ENCODE results near the gene FBXO9. TPM values are rescaled to one million over a fixed set of nuclear protein-coding genes. Genes with fewer than 3 reads are reported as not detected.

The FBXO9 gene
- total and polyA plus RNA-seq, 10 of the 15 experiments (the other 5 are each of a cell fraction or from before 2014, with no cell fraction given): 9.9 to 68.9 (median 31.3) TPM

- in situ Hi-C loops (cut with MboI): no loop called here
- intact Hi-C loops (cut with micrococcal nuclease; ENCODE audit: unreplicated experiment): no loop called here
- no peaks in the 10 kb centered on the region for H3K79me2 ChIP-seq (ENCODE audit: control insufficient read depth, insufficient read depth, low read length)
- no peak overlapping the region for H3K27ac ChIP-seq (ENCODE audit: control insufficient read depth, insufficient read depth)
- H3K4me2 ChIP-seq (ENCODE audit: control insufficient read depth, insufficient read depth): no peak overlapping the region
- ChIA-PET CTCF (interaction anchor here (0.6 kb wide), 1 partner anchor 13 kb away, joined by 3 read pairs; no protein-coding TSS in a partner anchor), RAD21 (ENCODE audit: unreplicated experiment) (no interaction called here), SMC1A (ENCODE audit: uncharacterized antibody, unreplicated experiment) (no interaction called here), POLR2A (no interaction called here)
- no peak overlapping the region for H3K9ac ChIP-seq (ENCODE audit: control insufficient read depth, insufficient read depth, low read length)
- no peaks in the 10 kb centered on the region for H3K27me3 ChIP-seq (replicated peaks in 1 of 2; ENCODE audit: control insufficient read depth in 2 of 2, insufficient read depth in 2 of 2, low read length in 1 of 2)
- H3K4me3 ChIP-seq: no peak overlapping the region
- no peaks in the 10 kb centered on the region for H3K4me1 ChIP-seq (ENCODE audit: control insufficient read depth, insufficient read depth, low read length)
- no peak overlapping the region for H2AFZ ChIP-seq (ENCODE audit: control insufficient read depth, low read depth, low read length)
- no peaks in the 10 kb centered on the region for H4K20me1 ChIP-seq (ENCODE audit: control insufficient read depth, insufficient read depth)
- H3K9me3 ChIP-seq (replicated peaks; ENCODE audit: control insufficient read depth, insufficient read depth, low read length): no peaks in the 10 kb centered on the region
- FAIRE-seq: no peak
- ATAC-seq: no peak
- no TSS peak for BruUV-seq (replicated peaks)
- no peaks in the 10 kb centered on the region; a peak in 1 of 4 replicates for H3K36me3 ChIP-seq (ENCODE audit: control insufficient read depth in 2 of 2, insufficient read depth in 2 of 2, low read length in 1 of 2)
- no peak for TF ChIP-seq ASH2L (IDR thresholded peaks at IDR 0.05; ENCODE audit: borderline replicate concordance, low read depth)
- no peak for TF ChIP-seq GATAD2B (conservative IDR thresholded peaks at IDR 0.05; ENCODE audit: low read depth)
- TF ChIP-seq PBX3 (IDR thresholded peaks at IDR 0.05; ENCODE audit: insufficient replicate concordance, low read depth, low read length): no peak
- no peak for TF ChIP-seq DPF2 (IDR thresholded peaks at IDR 0.05)
- no peak for TF ChIP-seq CBX3 (IDR thresholded peaks at IDR 0.05; ENCODE audit: borderline replicate concordance, low read depth)
- no peak for TF ChIP-seq TAF1 (IDR thresholded peaks at IDR 0.05; ENCODE audit: borderline replicate concordance, low read depth, low read length)
- TF ChIP-seq ZNF24 (IDR thresholded peaks at IDR 0.05): no peak
- no peak for TF ChIP-seq STAT3 (IDR thresholded peaks at IDR 0.05; ENCODE audit: low read depth, low read length)
- TF ChIP-seq PRDM15 (CRISPR knock-in tag; IDR thresholded peaks at IDR 0.05): no peak
- TF ChIP-seq ELK1 (IDR thresholded peaks at IDR 0.05; ENCODE audit: low read depth, low read length): no peak
- TF ChIP-seq ZZZ3 (IDR thresholded peaks at IDR 0.05; ENCODE audit: control insufficient read depth, insufficient read length, low read depth): no peak
- no peak for TF ChIP-seq CBFB (IDR thresholded peaks at IDR 0.05; ENCODE audit: low read depth)
- DNase-seq (ENCODE audit: low read depth, low spot score): no peak
These were observed 35.9 kb upstream of the FBXO9 start for GRCh38 chr6:53029257-53029656.
